ENCODE data around the gene PML. TPM values are rescaled to one million over a fixed set of nuclear protein-coding genes. Genes with fewer than 3 reads are reported as not detected.

The PML gene
- polyA plus RNA-seq, 3 donors: 13.1 to 40.7 (median 20.6) TPM

- Histone ChIP-seq H3K9ac (ENCODE audit: insufficient read depth, low read length, poor library complexity, severe bottlenecking) (no peak overlapping the region), H3K27ac (ENCODE audit: low read depth in 1 of 2, low read length in 2 of 2) (no peak overlapping the region), H4K20me1 (ENCODE audit: insufficient read depth, low read length) (no peaks in the 10 kb centered on the region), H3K27me3 (ENCODE audit: control insufficient read depth in 2 of 2, insufficient read depth in 2 of 2, low read length in 2 of 2) (no peaks in the 10 kb centered on the region), H3K9me3 (replicated peaks in 1 of 2; ENCODE audit: control insufficient read depth in 1 of 2, insufficient read depth in 1 of 2, low read length in 2 of 2) (no peaks in the 10 kb centered on the region), H3K4me2 (replicated peaks; ENCODE audit: extremely low read depth, low read length, poor library complexity, severe bottlenecking) (no peak overlapping the region), H2AFZ (ENCODE audit: insufficient read depth, low read depth, low read length, poor library complexity, severe bottlenecking) (no peak overlapping the region), H3K79me2 (ENCODE audit: insufficient read depth, low read length) (no peaks in the 10 kb centered on the region), H3K4me1 (ENCODE audit: control insufficient read depth in 1 of 2, insufficient read depth in 2 of 2, low read length in 2 of 2) (peaks cover 19 to 27% of the 10 kb centered on the region in 2 donors), H3K4me3 (replicated peaks in 1 of 3; ENCODE audit: low read depth in 2 of 3, low read length in 3 of 3) (no peak overlapping the region), H3K36me3 (replicated peaks in 1 of 2; ENCODE audit: control insufficient read depth in 1 of 2, insufficient read depth in 2 of 2, low read length in 2 of 2) (no peaks in the 10 kb centered on the region)
- Mint-ChIP-seq H3K4me3 (no peak overlapping the region), H3K36me3 (no peaks in the 10 kb centered on the region), H3K27me3 (ENCODE audit: low read depth in 3 of 3) (peaks cover 0 to 2% (median 1%) of the 10 kb centered on the region in 3 donors), H3K27ac (no peak overlapping the region), H3K4me1 (peaks cover 20% of the 10 kb centered on the region), H3K9me3 (no peaks in the 10 kb centered on the region)
- TF ChIP-seq CTCF (IDR thresholded peaks at IDR 0.05): no peak
- WGBS (ENCODE audit: insufficient coverage): no CpG with 5 or more reads among the region's 3 CpGs
- DNase-seq: no peak
- intact Hi-C loops (cut with micrococcal nuclease): no loop called here
Measured at GRCh38 chr15:73968461-73968860, 26.1 kb upstream of the PML start.

GRCh38 chr15:73969151-73969759 is 25.3 kb upstream of the PML start:
- Mint-ChIP-seq H3K36me3 (peaks cover 0 to under 1% of the 10 kb centered on the region in 2 donors), H3K9me3 (peaks cover 0 to 5% (median 2%) of the 10 kb centered on the region in 7 donors), H3K4me3 (no peak overlapping the region), H3K27me3 (ENCODE audit: low read depth in 3 of 3) (peaks cover 0 to 4% (median 1%) of the 10 kb centered on the region in 3 donors), H3K27ac (peak overlapping the region in 1 of 7 donors; percentile 50), H3K4me1 (peaks cover 20% of the 10 kb centered on the region)
- Histone ChIP-seq H3K36me3 (replicated peaks in 1 of 2; ENCODE audit: control insufficient read depth in 1 of 2, insufficient read depth in 2 of 2, low read length in 2 of 2) (no peaks in the 10 kb centered on the region), H3K4me1 (ENCODE audit: control insufficient read depth in 1 of 2, insufficient read depth in 2 of 2, low read length in 2 of 2) (peaks cover 19 to 27% of the 10 kb centered on the region in 2 donors), H3K4me3 (replicated peaks in 1 of 3; ENCODE audit: low read depth in 2 of 3, low read length in 3 of 3) (no peak overlapping the region), H3K79me2 (ENCODE audit: insufficient read depth, low read length) (no peaks in the 10 kb centered on the region), H3K9ac (ENCODE audit: insufficient read depth, low read length, poor library complexity, severe bottlenecking) (no peak overlapping the region), H3K27ac (ENCODE audit: low read depth in 1 of 2, low read length in 2 of 2) (no peak overlapping the region), H3K27me3 (ENCODE audit: control insufficient read depth in 2 of 2, insufficient read depth in 2 of 2, low read length in 2 of 2) (no peaks in the 10 kb centered on the region), H3K4me2 (replicated peaks; ENCODE audit: extremely low read depth, low read length, poor library complexity, severe bottlenecking) (no peak overlapping the region), H2AFZ (ENCODE audit: insufficient read depth, low read depth, low read length, poor library complexity, severe bottlenecking) (no peak overlapping the region), H3K9me3 (replicated peaks in 1 of 2; ENCODE audit: control insufficient read depth in 1 of 2, insufficient read depth in 1 of 2, low read length in 2 of 2) (peaks cover under 1 to 1% of the 10 kb centered on the region in 2 donors), H4K20me1 (ENCODE audit: insufficient read depth, low read length) (no peaks in the 10 kb centered on the region)
- intact Hi-C loops (cut with micrococcal nuclease): no loop called here
- WGBS (ENCODE audit: insufficient coverage): 81% methylated on average over 5 of the region's 6 CpGs
- DNase-seq: no peak
- no peak for TF ChIP-seq CTCF (IDR thresholded peaks at IDR 0.05)
